OCI-LY7 (cell line): ENCODE data around the gene NCKAP5. TPM values are rescaled to one million over a fixed set of nuclear protein-coding genes. Genes with fewer than 3 reads are reported as not detected.

ENCODE experiments used
- BruUV-seq: library from RNA; stranded (reverse); fragments of 400-500 nt; replicated peaks from 2 replicates; lab custom pipeline; 2021; lab: Mats Ljungman, UMichigan
- CTCF ChIA-PET: fragments of 300-600 bp; sonication (Branson Sonifier 250); formaldehyde crosslinking; loops from one replicate; lab custom pipeline; 2022; ENCODE audit warnings: antibody characterized with exemption; ENCODE audit not compliant: unreplicated experiment; lab: Charles Lee
- POLR2A ChIA-PET: fragments of 300-600 bp; sonication (Branson Sonifier 250); formaldehyde crosslinking; loops from one replicate; lab custom pipeline; 2022; ENCODE audit warnings: antibody characterized with exemption; lab: Charles Lee
- DNase-seq: peaks from one replicate; pipeline ENCODE4 v3.0.0-alpha.2; 2015; ENCODE audit warnings: low spot score
- H2AFZ ChIP-seq: fragments of 200-600 bp; sonication (generic), shearing (Covaris generic); 2 replicates; pipeline ENCODE4 v1.6.1; 2014; ENCODE audit warnings: mild to moderate bottlenecking, antibody characterized with exemption, low read length, moderate library complexity
- H3K27ac ChIP-seq: fragments of 200-600 bp; sonication (generic); 2 replicates; pipeline ENCODE4 v1.5.1; 2014; ENCODE audit warnings: mixed run types, low read depth, mild to moderate bottlenecking, moderate library complexity, low read length, inconsistent platforms; ENCODE audit not compliant: poor library complexity, severe bottlenecking
- H3K36me3 ChIP-seq: fragments of 200-600 bp; sonication (generic); 2 replicates; pipeline ENCODE4 v1.6.1; 2014; ENCODE audit warnings: mild to moderate bottlenecking, antibody characterized with exemption, low read length, moderate library complexity, mixed read lengths; ENCODE audit not compliant: insufficient read depth
- H3K4me1 ChIP-seq: fragments of 200-600 bp; sonication (generic); 2 replicates; pipeline ENCODE4 v1.5.1; 2014; ENCODE audit warnings: mild to moderate bottlenecking, low read length; ENCODE audit not compliant: insufficient read depth, poor library complexity, severe bottlenecking
- H3K4me2 ChIP-seq: fragments of 200-600 bp; sonication (generic); 2 replicates; pipeline ENCODE4 v1.6.1; 2014; ENCODE audit warnings: mild to moderate bottlenecking, low read length
- H3K4me3 ChIP-seq: fragments of 200-600 bp; sonication (generic); 2 replicates; pipeline ENCODE4 v1.5.1; 2014; ENCODE audit warnings: mild to moderate bottlenecking, low read depth, low read length; ENCODE audit not compliant: poor library complexity, severe bottlenecking
- H3K79me2 ChIP-seq: fragments of 200-600 bp; sonication (generic); 2 replicates; pipeline ENCODE4 v1.6.1; 2016; ENCODE audit warnings: low read depth, mild to moderate bottlenecking, low read length, moderate library complexity, mixed read lengths; ENCODE audit not compliant: insufficient read depth
- H3K9me2 ChIP-seq: fragments of 200-600 bp; sonication (generic); 2 replicates; pipeline ENCODE4 v1.6.1; 2016; ENCODE audit warnings: mild to moderate bottlenecking, low read length, mixed read lengths; ENCODE audit not compliant: insufficient read depth
- H3K9me3 ChIP-seq: fragments of 200-600 bp; sonication (generic); 2 replicates; pipeline ENCODE4 v1.6.1; 2014; ENCODE audit warnings: mild to moderate bottlenecking, mixed run types, low read length, mixed read lengths
- H4K20me1 ChIP-seq: fragments of 200-600 bp; sonication (generic); 2 replicates; pipeline ENCODE4 v1.6.1; 2014; ENCODE audit warnings: mild to moderate bottlenecking, antibody characterized with exemption, low read length, moderate library complexity, mixed read lengths; ENCODE audit not compliant: insufficient read depth
- CTCF ChIP-seq: fragments of 200-600 bp; sonication (generic); conservative IDR thresholded peaks from 2 replicates; pipeline ENCODE4 v1.5.1; 2014; ENCODE audit warnings: mild to moderate bottlenecking, antibody characterized with exemption, low read length, moderate library complexity, mixed read lengths
- EZH2phosphoT487 ChIP-seq: fragments of 200-600 bp; sonication (generic); IDR thresholded peaks from 2 replicates; pipeline ENCODE4 v1.6.1; 2018; ENCODE audit warnings: low read depth, borderline replicate concordance, mild to moderate bottlenecking, mixed run types, antibody characterized with exemption, low read length, moderate library complexity, mixed read lengths
- intact Hi-C: fragments of 100-400 bp; cut with micrococcal nuclease; formaldehyde crosslinking; loops from one replicate; pipeline ENCODE4 v1.10.0; 2022; ENCODE audit not compliant: unreplicated experiment
- total RNA-seq, 2 experiments: library from RNA; depleted of rRNA in 1 of 2; stranded (reverse); fragments of >200 nt in 1 of 2; shearing (Covaris generic) in 1 of 2; gene quantifications; 2 replicates each; pipeline ENCODE4 v1.2.3, GENCODE V29; 2014 to 2022

Gene NCKAP5
- total RNA-seq, 2 experiments from 2014 or later = not detected

GRCh38 chr2:133371286-133371685 lies 197.0 kb downstream of the NCKAP5 start:
- no peak for DNase-seq
- ChIA-PET CTCF (no interaction called here), POLR2A (interaction anchor here (0.9 to 1.0 kb wide), 2 partner anchors 14 to 48 kb away, joined by 3 to 4 read pairs; no protein-coding TSS in a partner anchor)
- no peaks in the 10 kb centered on the region for H3K36me3 ChIP-seq
- H3K9me2 ChIP-seq = no peaks in the 10 kb centered on the region
- no peaks in the 10 kb centered on the region for H3K79me2 ChIP-seq
- intact Hi-C loops = no loop called here
- no peaks in the 10 kb centered on the region for H3K4me1 ChIP-seq
- TF ChIP-seq EZH2phosphoT487 = no peak
- no peak for TF ChIP-seq CTCF
- no peak overlapping the region for H3K4me2 ChIP-seq
- H3K27ac ChIP-seq = no peak overlapping the region
- no peak overlapping the region for H2AFZ ChIP-seq
- no peaks in the 10 kb centered on the region for H3K9me3 ChIP-seq
- no TSS peak for BruUV-seq
- no peak overlapping the region for H3K4me3 ChIP-seq
- no peaks in the 10 kb centered on the region for H4K20me1 ChIP-seq

GRCh38 chr2:133369901-133370658 lies 198.2 kb downstream of the NCKAP5 start:
- no peaks in the 10 kb centered on the region for H3K79me2 ChIP-seq
- POLR2A ChIA-PET = interaction anchor here (0.7 to 1.0 kb wide), 3 partner anchors 13 to 1911 kb away, joined by 3 to 6 read pairs (median 3); no protein-coding TSS in a partner anchor
- intact Hi-C loops = no loop called here
- no peaks in the 10 kb centered on the region for H3K4me1 ChIP-seq
- H3K36me3 ChIP-seq = no peaks in the 10 kb centered on the region
- no peak overlapping the region for H3K4me3 ChIP-seq
- H3K4me2 ChIP-seq = no peak overlapping the region
- TF ChIP-seq EZH2phosphoT487 (no peak), CTCF (no peak)
- CTCF ChIA-PET = no interaction called here
- no peak for DNase-seq
- no peaks in the 10 kb centered on the region for H4K20me1 ChIP-seq
- no peaks in the 10 kb centered on the region for H3K9me3 ChIP-seq
- H3K9me2 ChIP-seq = no peaks in the 10 kb centered on the region
- H2AFZ ChIP-seq = no peak overlapping the region
- no peak overlapping the region for H3K27ac ChIP-seq
- no TSS peak for BruUV-seq

GRCh38 chr2:133365117-133365516 lies 203.1 kb downstream of the NCKAP5 start:
- Histone ChIP-seq H3K36me3 (no peaks in the 10 kb centered on the region), H3K9me3 (no peaks in the 10 kb centered on the region), H3K9me2 (no peaks in the 10 kb centered on the region), H3K4me1 (no peaks in the 10 kb centered on the region), H3K4me3 (no peak overlapping the region), H3K4me2 (no peak overlapping the region), H2AFZ (no peak overlapping the region), H4K20me1 (no peaks in the 10 kb centered on the region), H3K79me2 (no peaks in the 10 kb centered on the region), H3K27ac (no peak overlapping the region)
- no TSS peak for BruUV-seq
- ChIA-PET POLR2A (no interaction called here), CTCF (no interaction called here)
- TF ChIP-seq CTCF (no peak), EZH2phosphoT487 (no peak)
- no peak for DNase-seq
- intact Hi-C loops = no loop called here
